ENCODE data around the gene USF1. TPM values are rescaled to one million over a fixed set of nuclear protein-coding genes. Genes with fewer than 3 reads are reported as not detected.

The USF1 gene
- total RNA-seq, 1 donor from 2014 or later, result 58.4 TPM

GRCh38 chr1:161061419-161061818, 15.6 kb upstream of the USF1 start:
- TF ChIP-seq CTCF (IDR thresholded peaks at IDR 0.05; ENCODE audit: insufficient read depth, low read length, severe bottlenecking), result no peak
- Histone ChIP-seq H3K27me3 (ENCODE audit: control insufficient read depth, insufficient read depth, low read length) (no peaks in the 10 kb centered on the region), H3K36me3 (ENCODE audit: control insufficient read depth, insufficient read depth, low read length) (no peaks in the 10 kb centered on the region), H3K4me3 (ENCODE audit: low read depth, low read length) (no peak overlapping the region)
- DNase-seq (ENCODE audit: low read depth), result no peak
- no peak for FAIRE-seq

DNA sequence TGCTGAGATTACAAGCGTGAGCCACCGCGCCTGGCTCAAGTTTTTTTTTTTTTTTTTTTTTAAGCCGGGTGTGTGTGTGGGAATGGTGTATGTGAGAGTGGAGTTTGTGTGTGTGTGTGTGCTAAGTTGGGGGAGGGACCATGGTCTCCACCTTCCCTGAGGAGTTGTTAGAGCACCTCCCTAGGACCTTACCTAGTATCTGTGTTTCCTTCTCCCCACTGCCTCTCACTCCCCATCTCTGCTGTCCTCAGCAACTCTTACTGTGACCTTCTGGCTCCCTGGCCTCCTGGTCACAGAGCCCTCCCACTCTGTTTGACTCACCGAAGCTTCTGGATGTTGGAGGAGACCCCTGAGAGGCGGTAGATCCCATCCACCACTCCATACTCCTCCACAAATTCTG, 13.5 kb upstream of the USF1 start:
- no peak for TF ChIP-seq CTCF (IDR thresholded peaks at IDR 0.05; ENCODE audit: insufficient read depth, low read length, severe bottlenecking)

DNA sequence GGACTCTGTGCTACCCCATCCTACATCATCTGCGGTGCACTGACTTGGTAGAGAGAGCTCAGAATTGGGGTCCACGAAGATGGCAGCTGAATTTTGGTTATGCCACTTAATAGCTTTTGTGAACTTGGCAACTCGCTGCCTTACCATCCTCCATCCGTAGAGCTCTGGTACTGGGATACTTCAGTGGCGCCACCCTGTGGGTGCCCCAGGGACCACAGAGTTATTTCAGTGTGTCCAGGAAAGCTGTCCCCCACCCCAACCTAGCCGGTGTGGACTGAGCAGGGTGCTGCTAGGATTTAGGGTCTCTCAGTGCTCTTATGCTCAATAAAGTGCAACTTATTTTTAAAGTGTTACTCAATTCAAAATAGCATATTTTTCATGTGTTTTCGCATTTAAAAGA, 9.0 kb upstream of the USF1 start:
- Histone ChIP-seq H3K4me3 (ENCODE audit: low read depth, low read length) (no peak overlapping the region), H3K36me3 (ENCODE audit: control insufficient read depth, insufficient read depth, low read length) (peaks cover 2% of the 10 kb centered on the region), H3K27me3 (ENCODE audit: control insufficient read depth, insufficient read depth, low read length) (no peaks in the 10 kb centered on the region)
- TF ChIP-seq CTCF (IDR thresholded peaks at IDR 0.05; ENCODE audit: insufficient read depth, low read length, severe bottlenecking), result no peak
- DNase-seq (ENCODE audit: low read depth) (no peak), FAIRE-seq (peak; percentile 52)

More for the DNA sequence above, 13.5 kb upstream of the USF1 start:
- DNase-seq (ENCODE audit: low read depth) (no peak), FAIRE-seq (no peak)
- Histone ChIP-seq H3K27me3 (ENCODE audit: control insufficient read depth, insufficient read depth, low read length) (no peaks in the 10 kb centered on the region), H3K4me3 (ENCODE audit: low read depth, low read length) (no peak overlapping the region), H3K36me3 (ENCODE audit: control insufficient read depth, insufficient read depth, low read length) (peaks cover 1% of the 10 kb centered on the region)

DNA sequence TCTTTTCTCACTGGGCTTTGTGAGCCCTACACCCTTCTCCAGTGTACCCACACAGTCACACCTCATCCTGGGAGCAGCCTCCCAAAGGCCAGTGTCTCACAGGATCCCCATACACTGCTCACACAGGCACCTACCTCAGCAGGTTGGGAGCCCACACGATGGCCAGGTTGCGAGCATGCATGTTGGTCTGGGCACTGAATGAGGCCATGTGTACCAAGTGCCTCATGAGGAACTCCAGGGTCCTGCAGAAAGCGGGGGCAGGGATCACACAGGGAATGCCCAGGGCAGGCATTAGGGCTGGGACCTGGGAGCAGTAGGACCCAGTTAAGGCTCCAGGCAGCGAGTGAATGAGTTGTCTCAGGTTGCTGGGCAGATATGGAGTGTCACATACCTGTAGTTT, 8.5 kb upstream of the USF1 start:
- Histone ChIP-seq H3K27me3 (ENCODE audit: control insufficient read depth, insufficient read depth, low read length) (no peaks in the 10 kb centered on the region), H3K36me3 (ENCODE audit: control insufficient read depth, insufficient read depth, low read length) (peaks cover 4% of the 10 kb centered on the region), H3K4me3 (ENCODE audit: low read depth, low read length) (no peak overlapping the region)
- TF ChIP-seq CTCF (IDR thresholded peaks at IDR 0.05; ENCODE audit: insufficient read depth, low read length, severe bottlenecking), result no peak
- FAIRE-seq, result no peak
- DNase-seq (ENCODE audit: low read depth), result no peak

DNA sequence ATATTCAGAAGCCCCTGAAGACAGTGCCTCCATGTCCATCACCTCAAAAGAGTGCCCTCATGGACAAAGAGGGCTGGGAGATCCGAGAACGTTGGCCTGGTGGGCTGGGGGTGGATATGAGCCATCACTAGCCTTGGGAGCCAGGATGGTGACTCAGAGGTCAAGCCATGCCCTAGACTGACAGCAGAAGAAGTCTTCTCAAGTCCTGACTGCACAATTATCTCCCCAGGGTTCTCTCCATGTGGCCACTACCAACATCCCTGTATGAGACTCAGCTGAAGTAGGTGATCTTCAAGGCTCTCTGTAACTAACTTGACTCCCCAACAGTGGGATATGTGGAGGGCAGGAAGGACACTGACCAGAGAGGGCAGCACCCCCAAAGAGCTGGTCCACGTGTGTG, 7.1 kb upstream of the USF1 start:
- Histone ChIP-seq H3K27me3 (ENCODE audit: control insufficient read depth, insufficient read depth, low read length) (no peaks in the 10 kb centered on the region), H3K36me3 (ENCODE audit: control insufficient read depth, insufficient read depth, low read length) (peaks cover 4% of the 10 kb centered on the region), H3K4me3 (ENCODE audit: low read depth, low read length) (no peak overlapping the region)
- DNase-seq (ENCODE audit: low read depth), result no peak
- FAIRE-seq, result no peak
- no peak for TF ChIP-seq CTCF (IDR thresholded peaks at IDR 0.05; ENCODE audit: insufficient read depth, low read length, severe bottlenecking)

DNA sequence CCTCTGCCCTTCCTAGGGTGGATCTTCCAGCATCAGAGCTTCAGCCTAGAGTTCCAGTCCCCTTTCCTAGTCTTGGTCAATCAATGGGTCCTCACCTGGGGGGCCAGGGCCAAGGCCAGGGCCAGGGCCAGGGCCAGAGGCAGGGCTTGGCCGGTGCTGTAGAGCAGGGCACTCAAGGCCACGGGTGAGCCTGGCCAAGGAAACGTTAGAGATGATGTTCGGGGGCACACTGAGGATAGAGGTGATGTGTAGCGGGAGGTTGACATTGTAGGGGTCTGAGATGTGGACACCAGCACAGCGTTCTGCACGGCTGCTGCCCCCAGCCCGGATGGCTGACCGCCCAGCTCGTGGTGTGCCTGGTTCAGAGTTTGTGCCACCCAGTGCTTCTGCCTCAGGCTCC, 5.4 kb upstream of the USF1 start:
- DNase-seq (ENCODE audit: low read depth), result no peak

More for the DNA sequence above, 5.4 kb upstream of the USF1 start:
- FAIRE-seq, result no peak
- no peak for TF ChIP-seq CTCF (IDR thresholded peaks at IDR 0.05; ENCODE audit: insufficient read depth, low read length, severe bottlenecking)
- Histone ChIP-seq H3K4me3 (ENCODE audit: low read depth, low read length) (no peak overlapping the region), H3K27me3 (ENCODE audit: control insufficient read depth, insufficient read depth, low read length) (no peaks in the 10 kb centered on the region), H3K36me3 (ENCODE audit: control insufficient read depth, insufficient read depth, low read length) (peaks cover 4% of the 10 kb centered on the region)

Data from bronchial epithelial cell (primary cell).